ENCODE results near the gene TAAR2.
"Not testable (repeated sequence)": the region's sequence is repeated elsewhere in the genome, so short reads cannot be mapped to it uniquely, and the experiment has no call there.

Gene TAAR2

GRCh38 chr6:132635288-132635687, 11.2 kb upstream of the TAAR2 start:
- H3K27ac Mint-ChIP-seq, H3K4me1 Mint-ChIP-seq, H3K36me3 Mint-ChIP-seq, H3K9me3 Mint-ChIP-seq, H3K4me3 Mint-ChIP-seq: not testable (repeated sequence)
- H3K27me3 Mint-ChIP-seq = peaks cover 29% of the 10 kb centered on the region

- Mint-ChIP-seq H3K27me3 (peaks cover 27% of the 10 kb centered on the region), H3K4me1 (no peaks in the 10 kb centered on the region), H3K27ac (no peak overlapping the region), H3K4me3 (no peak overlapping the region), H3K9me3 (no peaks in the 10 kb centered on the region), H3K36me3 (no peaks in the 10 kb centered on the region)
Observed at GRCh38 chr6:132634796-132635195, 10.7 kb upstream of the TAAR2 start.

- Mint-ChIP-seq H3K27me3 (peaks cover 30% of the 10 kb centered on the region), H3K36me3 (no peaks in the 10 kb centered on the region), H3K4me3 (no peak overlapping the region), H3K9me3 (no peaks in the 10 kb centered on the region), H3K4me1 (no peaks in the 10 kb centered on the region), H3K27ac (no peak overlapping the region)
Observed at GRCh38 chr6:132633362-132633761, 9.3 kb upstream of the TAAR2 start.

GRCh38 chr6:132623106-132623845, 799 bp downstream of the TAAR2 start:
- H3K4me3 Mint-ChIP-seq = no peak overlapping the region
- no peaks in the 10 kb centered on the region for H3K4me1 Mint-ChIP-seq
- no peak overlapping the region for H3K27ac Mint-ChIP-seq
- no peaks in the 10 kb centered on the region for H3K36me3 Mint-ChIP-seq
- peaks cover 6% of the 10 kb centered on the region for H3K27me3 Mint-ChIP-seq
- H3K9me3 Mint-ChIP-seq = no peaks in the 10 kb centered on the region

GRCh38 chr6:132616677-132617076, 7.4 kb downstream of the TAAR2 start:
- no peaks in the 10 kb centered on the region for H3K36me3 Mint-ChIP-seq
- no peaks in the 10 kb centered on the region for H3K4me1 Mint-ChIP-seq
- no peak overlapping the region for H3K4me3 Mint-ChIP-seq
- H3K9me3 Mint-ChIP-seq = no peaks in the 10 kb centered on the region
- peaks cover 5% of the 10 kb centered on the region for H3K27me3 Mint-ChIP-seq
- no peak overlapping the region for H3K27ac Mint-ChIP-seq

GRCh38 chr6:132614554-132614953, 9.5 kb downstream of the TAAR2 start:
- H3K9me3 Mint-ChIP-seq = no peaks in the 10 kb centered on the region

GRCh38 chr6:132612449-132613108, 11.5 kb downstream of the TAAR2 start:
- Mint-ChIP-seq H3K4me1 (no peaks in the 10 kb centered on the region), H3K27me3 (peaks cover 4% of the 10 kb centered on the region), H3K36me3 (no peaks in the 10 kb centered on the region), H3K27ac (no peak overlapping the region), H3K4me3 (no peak overlapping the region), H3K9me3 (no peaks in the 10 kb centered on the region)

More at GRCh38 chr6:132614554-132614953, 9.5 kb downstream of the TAAR2 start:
- H3K27ac Mint-ChIP-seq = no peak overlapping the region
- H3K4me3 Mint-ChIP-seq = peak overlapping the region; percentile 66
- no peaks in the 10 kb centered on the region for H3K36me3 Mint-ChIP-seq
- H3K4me1 Mint-ChIP-seq = no peaks in the 10 kb centered on the region
- peaks cover 5% of the 10 kb centered on the region for H3K27me3 Mint-ChIP-seq

GRCh38 chr6:132611616-132612015, 12.5 kb downstream of the TAAR2 start:
- H3K27ac Mint-ChIP-seq = no peak overlapping the region
- no peak overlapping the region for H3K4me3 Mint-ChIP-seq
- no peaks in the 10 kb centered on the region for H3K4me1 Mint-ChIP-seq
- no peaks in the 10 kb centered on the region for H3K36me3 Mint-ChIP-seq
- H3K9me3 Mint-ChIP-seq = no peaks in the 10 kb centered on the region
- H3K27me3 Mint-ChIP-seq = peaks cover 4% of the 10 kb centered on the region

GRCh38 chr6:132607544-132608233, 16.4 kb downstream of the TAAR2 start:
- no peaks in the 10 kb centered on the region for H3K27me3 Mint-ChIP-seq
- H3K4me3 Mint-ChIP-seq = no peak overlapping the region
- no peak overlapping the region for H3K27ac Mint-ChIP-seq
- no peaks in the 10 kb centered on the region for H3K4me1 Mint-ChIP-seq
- no peaks in the 10 kb centered on the region for H3K9me3 Mint-ChIP-seq
- H3K36me3 Mint-ChIP-seq = no peaks in the 10 kb centered on the region

- Mint-ChIP-seq H3K27me3 (peaks cover 6% of the 10 kb centered on the region), H3K4me1 (no peaks in the 10 kb centered on the region), H3K36me3 (no peaks in the 10 kb centered on the region), H3K27ac (no peak overlapping the region), H3K4me3 (no peak overlapping the region), H3K9me3 (no peaks in the 10 kb centered on the region)
Observed at GRCh38 chr6:132604635-132605152, 19.4 kb downstream of the TAAR2 start.

- H3K27me3 Mint-ChIP-seq = peaks cover 13% of the 10 kb centered on the region
- H3K36me3 Mint-ChIP-seq, H3K27ac Mint-ChIP-seq, H3K4me1 Mint-ChIP-seq, H3K9me3 Mint-ChIP-seq, H3K4me3 Mint-ChIP-seq: not testable (repeated sequence)
Observed at GRCh38 chr6:132600900-132601299, 23.2 kb downstream of the TAAR2 start.

GRCh38 chr6:132598473-132598872, 25.6 kb downstream of the TAAR2 start:
- Mint-ChIP-seq H3K36me3 (no peaks in the 10 kb centered on the region), H3K27ac (no peak overlapping the region)

GRCh38 chr6:132596201-132596600, 27.9 kb downstream of the TAAR2 start:
- Mint-ChIP-seq H3K27ac (no peak overlapping the region), H3K4me1 (no peaks in the 10 kb centered on the region), H3K36me3 (no peaks in the 10 kb centered on the region), H3K4me3 (no peak overlapping the region), H3K27me3 (peaks cover 12% of the 10 kb centered on the region), H3K9me3 (no peaks in the 10 kb centered on the region)

More at GRCh38 chr6:132598473-132598872, 25.6 kb downstream of the TAAR2 start:
- H3K9me3 Mint-ChIP-seq = no peaks in the 10 kb centered on the region
- H3K27me3 Mint-ChIP-seq = peaks cover 15% of the 10 kb centered on the region
- H3K4me1 Mint-ChIP-seq = no peaks in the 10 kb centered on the region
- H3K4me3 Mint-ChIP-seq = no peak overlapping the region

- Mint-ChIP-seq H3K9me3 (no peaks in the 10 kb centered on the region), H3K27ac (no peak overlapping the region), H3K4me3 (no peak overlapping the region), H3K36me3 (no peaks in the 10 kb centered on the region), H3K4me1 (no peaks in the 10 kb centered on the region), H3K27me3 (peaks cover 16% of the 10 kb centered on the region)
Observed at GRCh38 chr6:132592855-132593254, 31.2 kb downstream of the TAAR2 start.

- Mint-ChIP-seq H3K4me3 (no peak overlapping the region), H3K27me3 (peaks cover 18% of the 10 kb centered on the region), H3K9me3 (no peaks in the 10 kb centered on the region), H3K36me3 (no peaks in the 10 kb centered on the region), H3K4me1 (no peaks in the 10 kb centered on the region), H3K27ac (no peak overlapping the region)
Observed at GRCh38 chr6:132590362-132590761, 33.7 kb downstream of the TAAR2 start.

- Mint-ChIP-seq H3K9me3 (no peaks in the 10 kb centered on the region), H3K4me3 (no peak within 1 kb of the TSS), H3K27ac (no peak within 1 kb of the TSS), H3K27me3 (peaks cover 20% of the 10 kb centered on the region), H3K36me3 (no peaks in the 10 kb centered on the region), H3K4me1 (no peaks in the 10 kb centered on the region)
Observed at GRCh38 chr6:132589454-132589853, 34.6 kb downstream of the TAAR2 start, which contains the start of gene TAAR5. TAAR5 (minus strand) TSS chr6:132589741; CDS start chr6:132589686, 55 bp downstream.

Data from activated naive CD4-positive, alpha-beta T cell treated with anti-CD3 and anti-CD28 coated beads, Interleukin-2, amount 50 U/mL, for 24 hours (primary cell).